ENCODE data around the gene CCL27.
"Not testable (repeated sequence)": the region's sequence is repeated elsewhere in the genome, so short reads cannot be mapped to it uniquely, and the experiment has no call there.

CCL27 gene

GRCh38 chr9:34648673-34649072 is 13.8 kb downstream of the CCL27 start:
- no peak for FAIRE-seq

- FAIRE-seq: no peak
Observed at GRCh38 chr9:34647651-34648050, 14.8 kb downstream of the CCL27 start.

- FAIRE-seq: no peak
Observed at GRCh38 chr9:34647084-34647403, 15.4 kb downstream of the CCL27 start.

GRCh38 chr9:34646211-34647083 is 16.0 kb downstream of the CCL27 start, which contains the start of gene GALT:
Gene GALT, plus strand, starts transcription at chr9:34646675. Its CDS starts 30 bp downstream, at chr9:34646705.
- FAIRE-seq: no peak

GRCh38 chr9:34644766-34645314 is 17.6 kb downstream of the CCL27 start:
- no peak for FAIRE-seq

- FAIRE-seq: no peak
Observed at GRCh38 chr9:34642679-34643078, 19.8 kb downstream of the CCL27 start.

GRCh38 chr9:34639322-34639721 is 23.1 kb downstream of the CCL27 start:
- not testable (repeated sequence) for FAIRE-seq

- no peak for FAIRE-seq
Observed at GRCh38 chr9:34638138-34638445, 24.4 kb downstream of the CCL27 start.

GRCh38 chr9:34637356-34638137 is 24.9 kb downstream of the CCL27 start, which contains the start of gene SIGMAR1:
Gene SIGMAR1, minus strand, starts transcription at chr9:34637787. Its CDS starts 90 bp downstream, at chr9:34637697.
- no peak for FAIRE-seq

GRCh38 chr9:34636791-34637355 is 25.6 kb downstream of the CCL27 start:
- no peak for FAIRE-seq

GRCh38 chr9:34635556-34635955 is 26.9 kb downstream of the CCL27 start:
- no peak for FAIRE-seq

- FAIRE-seq: no peak
Observed at GRCh38 chr9:34634551-34635248, 27.8 kb downstream of the CCL27 start.

GRCh38 chr9:34633851-34634550 is 28.5 kb downstream of the CCL27 start:
- peak; percentile 38 for FAIRE-seq

GRCh38 chr9:34633166-34633565 is 29.3 kb downstream of the CCL27 start:
- FAIRE-seq: no peak

- FAIRE-seq: no peak
Observed at GRCh38 chr9:34630402-34631154, 31.9 kb downstream of the CCL27 start.

- no peak for FAIRE-seq
Observed at GRCh38 chr9:34629491-34629808, 33.0 kb downstream of the CCL27 start.

GRCh38 chr9:34628656-34629490 is 33.6 kb downstream of the CCL27 start, which contains the start of gene ARID3C:
Gene ARID3C, minus strand, starts transcription at chr9:34629066. Its CDS starts 1,052 bp downstream, at chr9:34628014.
- no peak for FAIRE-seq

GRCh38 chr9:34627716-34628655 is 34.5 kb downstream of the CCL27 start:
- FAIRE-seq: no peak

- FAIRE-seq: no peak
Observed at GRCh38 chr9:34625186-34625486, 37.3 kb downstream of the CCL27 start.
